Lung (tissue), 12 donors: ENCODE data around the gene SARNP. TPM values are rescaled to one million over a fixed set of nuclear protein-coding genes. Genes with fewer than 3 reads are reported as not detected.

ENCODE experiments used
- ATAC-seq: fragments of 200-7000 bp; cut with Tn5 transposase; one replicate; pipeline ENCODE4 v1.9.1; 2020; ENCODE audit warnings: moderate number of reproducible peaks; ENCODE audit not compliant: insufficient read depth, low FRiP score
- DNase-seq, 3 donors: peaks; one replicate each; pipeline ENCODE4 v3.0.0-alpha.2; 2013 to 2017
- H3K27ac ChIP-seq, 2 donors: one replicate each; pipeline ENCODE4 v1.5.1; 2013; ENCODE audit warnings: mild to moderate bottlenecking in 2 of 2, moderate library complexity in 2 of 2, control low read depth in 1 of 2, inconsistent platforms in 1 of 2, low read depth in 1 of 2, low read length in 1 of 2
- H3K27me3 ChIP-seq, 3 donors: one replicate each; pipeline ENCODE4 v1.5.1; 2013; ENCODE audit warnings: low read length in 2 of 3; ENCODE audit not compliant: control insufficient read depth in 3 of 3, insufficient read depth in 3 of 3
- H3K36me3 ChIP-seq, 4 donors: one replicate each; pipeline ENCODE4 v1.5.1; 2013; ENCODE audit warnings: low read length in 4 of 4, mild to moderate bottlenecking in 1 of 4, moderate library complexity in 1 of 4; ENCODE audit not compliant: control insufficient read depth in 4 of 4, insufficient read depth in 4 of 4
- H3K4me1 ChIP-seq, 5 donors: one replicate each; pipeline ENCODE4 v1.5.1; 2013; ENCODE audit warnings: low read length in 5 of 5, mild to moderate bottlenecking in 2 of 5, moderate library complexity in 1 of 5; ENCODE audit not compliant: control insufficient read depth in 5 of 5, insufficient read depth in 5 of 5
- H3K4me3 ChIP-seq: one replicate; pipeline ENCODE4 v1.5.1; 2013; ENCODE audit warnings: mild to moderate bottlenecking, control low read depth, moderate library complexity
- H3K9ac ChIP-seq, 2 donors: one replicate each; pipeline ENCODE4 v1.5.1; 2013; ENCODE audit warnings: low read length in 2 of 2, control low read depth in 1 of 2; ENCODE audit not compliant: insufficient read depth in 1 of 2
- H3K9me3 ChIP-seq, 4 donors: one replicate each; pipeline ENCODE4 v1.5.1; 2013; ENCODE audit warnings: low read length in 3 of 4, mild to moderate bottlenecking in 1 of 4, moderate library complexity in 1 of 4; ENCODE audit not compliant: control insufficient read depth in 4 of 4, insufficient read depth in 3 of 4
- CTCF ChIP-seq: IDR thresholded peaks from 2 replicates; pipeline ENCODE4 v1.5.1; 2012; ENCODE audit warnings: mild to moderate bottlenecking; ENCODE audit errors: control extremely low read depth, extremely low read depth
- WGBS, 2 donors: extraction: QIAGEN DNeasy Blood & Tissue Kit; methylation state at CpG; one replicate each; pipeline ENCODE4 v1.1.7; 2013; 5-methylcytosine and 5-hydroxymethylcytosine counted together
- polyA plus RNA-seq, 2 donors: library from polyadenylated mRNA; stranded (reverse); fragments of 200-250 nt; gene quantifications; one replicate each; pipeline ENCODE4 v1.2.1, GENCODE V29; 2013
- total RNA-seq, 2 donors: library from RNA; depleted of rRNA in 1 of 2; stranded (reverse); fragments of >200 nt in 1 of 2; gene quantifications; one replicate each; pipeline ENCODE4 v1.2.1, GENCODE V29; 2014 to 2021
- donor health status: control.
- donor health status: control.
- donor health status: Bipolar disorder and iron deficiency.
- donor health status: healthy.
- donor health status: DM: yes; HTN: yes; CAD: no.

Gene SARNP
- total and polyA plus RNA-seq, 4 donors: 51.9 to 102 (median 82.2) TPM

GRCh38 chr12:55719371-55719770 lies 98.2 kb downstream of the SARNP start:
- H3K9ac ChIP-seq: no peak overlapping the region
- no peaks in the 10 kb centered on the region for H3K27me3 ChIP-seq
- DNase-seq: no peak
- WGBS, 2 donors: 92% methylated on average over 7 of the region's 7 CpGs
- peaks cover 8 to 30% (median 21%) of the 10 kb centered on the region in 5 donors for H3K4me1 ChIP-seq
- H3K9me3 ChIP-seq: no peaks in the 10 kb centered on the region
- H3K27ac ChIP-seq: peak overlapping the region; percentile 22 to 81
- no peak for ATAC-seq
- H3K36me3 ChIP-seq: peaks cover 0 to 26% (median 14%) of the 10 kb centered on the region in 4 donors
- H3K4me3 ChIP-seq: no peak overlapping the region
- TF ChIP-seq CTCF: no peak

- TF ChIP-seq CTCF: no peak
- ATAC-seq (no peak), DNase-seq (no peak)
- Histone ChIP-seq H3K9ac (no peak overlapping the region), H3K27me3 (no peaks in the 10 kb centered on the region), H3K4me3 (no peak overlapping the region), H3K4me1 (peaks cover 8 to 30% (median 21%) of the 10 kb centered on the region in 5 donors), H3K27ac (peak overlapping the region in 1 of 2 donors; percentile 94), H3K9me3 (no peaks in the 10 kb centered on the region), H3K36me3 (peaks cover 0 to 19% (median 9%) of the 10 kb centered on the region in 4 donors)
- 75 to 78% methylated on average over 4 of the region's 4 CpGs for WGBS, 2 donors
These were observed 98.8 kb downstream of the SARNP start for GRCh38 chr12:55718624-55719275.

GRCh38 chr12:55718015-55718414 lies 99.5 kb downstream of the SARNP start:
- Histone ChIP-seq H3K4me1 (peaks cover 8 to 34% (median 21%) of the 10 kb centered on the region in 5 donors), H3K4me3 (no peak overlapping the region)

More at GRCh38 chr12:55718015-55718414, 99.5 kb downstream of the SARNP start:
- peaks cover 0 to 14% (median 6%) of the 10 kb centered on the region in 4 donors for H3K36me3 ChIP-seq
- no peaks in the 10 kb centered on the region for H3K9me3 ChIP-seq
- H3K27ac ChIP-seq: peak overlapping the region; percentile 49 to 94
- ATAC-seq: no peak
- WGBS, 2 donors: 52 to 78% methylated on average over 4 of the region's 4 CpGs
- TF ChIP-seq CTCF: no peak
- H3K27me3 ChIP-seq: no peaks in the 10 kb centered on the region
- DNase-seq: no peak
- no peak overlapping the region for H3K9ac ChIP-seq
